Esophagus (tissue), 2 donors: ENCODE results near the gene CLIP1. TPM values are rescaled to one million over a fixed set of nuclear protein-coding genes. Genes with fewer than 3 reads are reported as not detected.
"Not testable (repeated sequence)": the region's sequence is repeated elsewhere in the genome, so short reads cannot be mapped to it uniquely, and the experiment has no call there.

Experiments used
- H3K27ac ChIP-seq, 2 donors: one replicate each; pipeline ENCODE4 v1.5.1; 2013; ENCODE audit warnings: low read depth in 2 of 2, mild to moderate bottlenecking in 2 of 2, inconsistent platforms in 1 of 2, low read length in 1 of 2, moderate library complexity in 1 of 2
- H3K27me3 ChIP-seq, 2 donors: one replicate each; pipeline ENCODE4 v1.6.1; 2013; ENCODE audit warnings: low read length in 2 of 2, control low read depth in 1 of 2, mild to moderate bottlenecking in 1 of 2; ENCODE audit not compliant: insufficient read depth in 2 of 2, control insufficient read depth in 1 of 2
- H3K36me3 ChIP-seq, 2 donors: one replicate each; pipeline ENCODE4 v1.6.1; 2013; ENCODE audit warnings: low read length in 1 of 2; ENCODE audit not compliant: control insufficient read depth in 2 of 2, insufficient read depth in 2 of 2
- H3K4me1 ChIP-seq, 2 donors: one replicate each; pipeline ENCODE4 v1.6.1; 2013; ENCODE audit warnings: low read length in 1 of 2; ENCODE audit not compliant: control insufficient read depth in 2 of 2, insufficient read depth in 2 of 2
- H3K4me3 ChIP-seq, 2 donors: one replicate each; pipeline ENCODE4 v1.5.1; 2013; ENCODE audit warnings: low read length in 2 of 2, mild to moderate bottlenecking in 2 of 2, low read depth in 1 of 2, moderate library complexity in 1 of 2
- H3K9me3 ChIP-seq, 2 donors: one replicate each; pipeline ENCODE4 v1.6.1; 2013; ENCODE audit warnings: mild to moderate bottlenecking in 2 of 2, low read depth in 1 of 2, low read length in 1 of 2, moderate library complexity in 1 of 2; ENCODE audit not compliant: control insufficient read depth in 2 of 2, insufficient read depth in 1 of 2
- WGBS, 2 donors: extraction: QIAGEN DNeasy Blood & Tissue Kit; methylation state at CpG; one replicate each; pipeline ENCODE4 v1.1.7; 2013; 5-methylcytosine and 5-hydroxymethylcytosine counted together
- polyA plus RNA-seq, 2 donors: library from polyadenylated mRNA; stranded (reverse); fragments of 200-250 nt; gene quantifications; one replicate each; pipeline ENCODE4 v1.2.3, GENCODE V29; 2013
- donor health status: healthy with polysubstance abuse.
- donor health status: Bipolar disorder and iron deficiency.

CLIP1 gene
- polyA plus RNA-seq, 2 donors, result 50.0 to 52.3 TPM

- not testable (repeated sequence) for H3K4me1 ChIP-seq, H3K36me3 ChIP-seq, H3K9me3 ChIP-seq, H3K27ac ChIP-seq, H3K4me3 ChIP-seq, H3K27me3 ChIP-seq
- 69 to 73% methylated on average over 5 of the region's 5 CpGs for WGBS, 2 donors
These were observed 57.2 kb downstream of the CLIP1 start for GRCh38 chr12:122365226-122365625.

DNA sequence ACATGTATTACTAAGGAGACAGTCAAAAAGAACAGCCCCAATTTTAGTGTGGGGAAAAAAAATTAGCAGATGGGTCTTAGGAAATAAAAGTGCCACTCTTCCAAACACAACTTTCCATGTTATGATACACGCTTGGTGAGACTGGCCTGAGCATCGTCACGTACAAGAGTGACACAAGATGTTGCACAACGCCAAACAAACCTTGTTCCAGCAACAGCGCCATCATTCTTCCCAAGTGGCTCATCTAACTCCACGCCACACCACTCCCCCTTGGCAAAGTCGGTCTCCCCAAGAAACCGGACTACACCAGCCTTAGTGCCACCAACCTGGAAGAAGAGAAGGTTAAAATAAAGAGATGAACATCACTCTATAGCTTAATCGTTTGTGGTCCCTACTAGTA, 58.7 kb downstream of the CLIP1 start:
- no peaks in the 10 kb centered on the region for H3K4me1 ChIP-seq

GRCh38 chr12:122362755-122363154, 59.7 kb downstream of the CLIP1 start:
- 90% methylated on average over 1 of the region's 1 CpG for WGBS, 2 donors

More for the DNA sequence above, 58.7 kb downstream of the CLIP1 start:
- no peaks in the 10 kb centered on the region for H3K9me3 ChIP-seq
- WGBS, 2 donors, result 94 to 96% methylated on average over 9 of the region's 9 CpGs
- H3K27ac ChIP-seq, result no peak overlapping the region
- no peak overlapping the region for H3K4me3 ChIP-seq
- H3K36me3 ChIP-seq, result peaks cover 6 to 9% of the 10 kb centered on the region in 2 donors
- H3K27me3 ChIP-seq, result no peaks in the 10 kb centered on the region

DNA sequence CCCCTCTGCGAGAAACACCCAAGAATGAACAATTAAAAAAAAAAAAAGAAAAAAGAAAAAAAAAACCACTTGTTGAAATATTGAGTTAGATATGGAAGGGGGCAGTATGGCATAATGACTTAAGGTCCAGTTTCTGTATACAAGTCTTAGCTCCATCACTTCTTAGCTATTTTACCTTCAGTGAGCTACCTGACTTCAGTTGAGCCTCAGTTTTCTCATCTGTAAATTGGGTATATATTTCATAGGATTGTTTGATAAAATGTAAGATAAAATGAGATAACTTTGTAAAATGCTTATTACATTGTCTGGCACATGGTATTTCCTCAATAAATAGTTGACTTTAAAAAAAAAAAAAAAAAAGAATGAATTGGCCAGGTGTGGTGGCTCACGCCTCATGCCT, 64.1 kb downstream of the CLIP1 start:
- 95 to 100% methylated on average over 2 of the region's 2 CpGs for WGBS, 2 donors
- not testable (repeated sequence) for H3K27ac ChIP-seq, H3K27me3 ChIP-seq, H3K4me1 ChIP-seq, H3K4me3 ChIP-seq, H3K9me3 ChIP-seq
- peaks cover 10 to 18% of the 10 kb centered on the region in 2 donors for H3K36me3 ChIP-seq

More at GRCh38 chr12:122362755-122363154, 59.7 kb downstream of the CLIP1 start:
- peaks cover 6 to 9% of the 10 kb centered on the region in 2 donors for H3K36me3 ChIP-seq
- no peak overlapping the region for H3K27ac ChIP-seq
- H3K27me3 ChIP-seq, result no peaks in the 10 kb centered on the region
- no peaks in the 10 kb centered on the region for H3K9me3 ChIP-seq
- no peaks in the 10 kb centered on the region for H3K4me1 ChIP-seq
- no peak overlapping the region for H3K4me3 ChIP-seq

DNA sequence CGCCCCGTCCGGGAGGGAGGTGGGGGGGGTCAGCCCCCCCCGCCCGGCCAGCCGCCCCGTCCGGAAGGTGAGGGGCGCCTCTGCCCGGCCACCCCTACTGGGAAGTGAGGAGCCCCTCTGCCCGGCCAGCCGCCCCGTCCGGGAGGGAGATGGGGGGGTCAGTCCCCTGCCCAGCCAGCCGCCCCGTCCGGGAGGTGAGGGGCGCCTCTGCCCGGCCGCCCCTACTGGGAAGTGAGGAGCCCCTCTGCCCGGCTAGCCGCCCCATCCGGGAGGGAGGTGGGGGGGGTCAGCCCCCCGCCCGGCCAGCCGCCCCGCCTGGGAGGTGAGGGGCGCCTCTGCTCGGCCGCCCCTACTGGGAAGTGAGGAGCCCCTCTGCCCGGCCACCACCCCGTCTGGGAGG, 64.9 kb downstream of the CLIP1 start:
- H3K9me3 ChIP-seq, H3K4me1 ChIP-seq, H3K4me3 ChIP-seq, H3K27me3 ChIP-seq, H3K27ac ChIP-seq: not testable (repeated sequence)
- H3K36me3 ChIP-seq, result peaks cover 6 to 20% of the 10 kb centered on the region in 2 donors
- 95 to 97% methylated on average over 10 to 29 of the region's 32 CpGs for WGBS, 2 donors

DNA sequence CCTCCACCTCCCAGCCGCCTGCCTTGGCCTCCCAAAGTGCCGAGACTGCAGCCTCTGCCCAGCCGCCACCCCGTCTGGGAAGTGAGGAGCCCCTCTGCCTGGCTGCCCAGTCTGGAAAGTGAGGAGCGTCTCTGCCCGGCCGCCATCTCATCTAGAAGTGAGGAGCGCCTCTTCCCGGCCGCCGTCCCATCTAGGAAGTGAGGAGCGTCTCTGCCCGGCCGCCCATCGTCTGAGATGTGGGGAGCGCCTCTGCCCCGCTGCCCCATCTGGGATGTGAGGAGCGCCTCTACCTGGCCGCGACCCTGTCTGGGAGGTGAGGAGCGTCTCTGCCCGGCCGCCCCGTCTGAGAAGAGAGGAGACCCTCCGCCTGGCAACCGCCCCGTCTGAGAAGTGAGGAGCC, 65.5 kb downstream of the CLIP1 start:
- peaks cover 6 to 24% of the 10 kb centered on the region in 2 donors for H3K36me3 ChIP-seq
- H3K27me3 ChIP-seq, H3K27ac ChIP-seq, H3K4me3 ChIP-seq, H3K9me3 ChIP-seq, H3K4me1 ChIP-seq: not testable (repeated sequence)
- WGBS, 2 donors, result 96% methylated on average over 14 to 27 of the region's 27 CpGs

DNA sequence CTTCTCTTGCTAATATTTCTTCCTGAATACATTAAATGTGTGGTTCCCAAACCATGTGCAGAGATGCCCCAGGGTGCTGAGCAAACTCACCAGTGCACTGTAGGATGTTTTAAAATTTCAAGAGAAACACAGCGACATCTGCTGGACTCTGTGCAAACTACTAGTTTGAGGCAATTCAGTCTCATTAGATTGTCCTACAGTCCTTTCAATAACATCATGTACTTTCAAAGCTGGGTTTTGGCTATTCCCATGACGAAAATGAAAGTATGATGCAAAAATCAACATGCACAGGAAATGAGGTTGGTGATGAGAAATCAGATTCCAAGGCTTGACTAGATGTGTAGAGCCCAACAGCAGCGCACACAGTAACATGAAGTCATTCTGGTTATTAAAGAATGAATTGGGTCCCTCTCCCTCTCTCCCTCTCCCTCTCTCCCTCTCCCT, 66.3 kb downstream of the CLIP1 start:
- Histone ChIP-seq H3K4me1 (no peaks in the 10 kb centered on the region), H3K27ac (no peak overlapping the region), H3K27me3 (no peaks in the 10 kb centered on the region), H3K4me3 (no peak overlapping the region), H3K36me3 (peaks cover 6 to 24% of the 10 kb centered on the region in 2 donors), H3K9me3 (no peaks in the 10 kb centered on the region)
- 40 to 41% methylated on average over 3 of the region's 3 CpGs for WGBS, 2 donors

DNA sequence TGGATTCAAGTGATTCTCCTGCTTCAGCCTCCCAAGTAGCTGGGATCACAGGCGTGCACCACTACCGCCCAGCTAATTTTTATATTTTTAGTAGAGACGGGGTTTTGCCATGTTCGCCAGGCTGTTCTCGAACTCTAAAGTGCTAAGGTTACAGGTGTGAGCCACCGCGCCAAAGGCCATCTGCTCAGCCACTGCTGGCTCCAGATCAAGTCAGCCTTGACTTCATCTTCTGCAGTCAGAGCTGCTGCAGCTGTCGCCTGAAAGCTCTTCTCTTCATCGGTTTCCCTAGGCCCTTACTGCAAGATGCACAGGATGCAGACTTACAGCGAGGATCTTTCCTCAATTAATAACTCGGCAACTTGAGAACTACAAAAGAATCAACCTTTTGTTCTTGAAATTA, 66.8 kb downstream of the CLIP1 start:
- H3K9me3 ChIP-seq, result no peaks in the 10 kb centered on the region
- no peaks in the 10 kb centered on the region for H3K27me3 ChIP-seq
- WGBS, 2 donors, result 87 to 90% methylated on average over 11 of the region's 11 CpGs
- peaks cover 6 to 22% of the 10 kb centered on the region in 2 donors for H3K36me3 ChIP-seq
- no peak overlapping the region for H3K4me3 ChIP-seq
- no peak overlapping the region for H3K27ac ChIP-seq
- no peaks in the 10 kb centered on the region for H3K4me1 ChIP-seq

DNA sequence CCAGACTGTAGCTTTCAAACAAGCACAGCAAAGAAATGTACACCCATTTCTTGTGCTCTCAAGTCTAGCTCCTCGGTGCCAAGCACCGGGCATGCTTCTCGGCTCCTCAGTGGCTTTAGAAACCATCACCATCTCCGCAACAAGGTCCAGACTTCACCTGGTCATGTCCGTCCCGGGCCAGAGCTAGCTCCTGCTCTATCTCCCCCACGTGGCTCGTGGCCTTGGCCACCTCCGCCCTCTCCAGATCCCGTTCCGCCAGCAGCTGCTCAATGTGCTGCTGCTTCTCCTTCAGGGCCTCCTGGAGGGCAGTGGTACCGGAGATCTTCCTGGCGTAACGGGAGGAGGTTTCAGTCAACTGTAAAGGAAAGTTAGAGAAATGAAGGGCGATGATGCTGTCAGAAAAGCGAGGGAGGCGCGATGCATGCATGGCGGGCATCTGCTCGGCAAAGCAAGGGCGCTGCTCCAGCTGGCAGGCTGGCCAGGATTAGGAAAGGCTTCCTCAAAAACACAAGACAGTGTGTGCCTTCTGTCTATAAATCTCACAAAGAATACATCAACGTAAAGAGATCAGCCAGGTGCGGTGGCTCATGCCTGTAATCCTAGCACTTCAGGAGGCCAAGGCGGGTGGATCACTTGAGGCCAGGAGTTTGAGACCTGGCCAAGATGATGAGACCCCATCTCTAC, 67.4 kb downstream of the CLIP1 start:
- Histone ChIP-seq H3K4me1 (no peaks in the 10 kb centered on the region), H3K27me3 (no peaks in the 10 kb centered on the region), H3K9me3 (no peaks in the 10 kb centered on the region), H3K27ac (no peak overlapping the region), H3K36me3 (peaks cover 6 to 22% of the 10 kb centered on the region in 2 donors), H3K4me3 (no peak overlapping the region)
- 89 to 90% methylated on average over 24 of the region's 24 CpGs for WGBS, 2 donors

GRCh38 chr12:122352394-122352793, 70.1 kb downstream of the CLIP1 start:
- WGBS, 2 donors, result 86 to 88% methylated on average over 8 of the region's 8 CpGs
- Histone ChIP-seq H3K27ac (no peak overlapping the region), H3K27me3 (no peaks in the 10 kb centered on the region), H3K9me3 (no peaks in the 10 kb centered on the region), H3K4me3 (no peak overlapping the region), H3K36me3 (peaks cover 6 to 27% of the 10 kb centered on the region in 2 donors), H3K4me1 (no peaks in the 10 kb centered on the region)
